Measurements from ENCODE around the gene CNTN4. TPM values are rescaled to one million over a fixed set of nuclear protein-coding genes. Genes with fewer than 3 reads are reported as not detected.

CNTN4 gene
- total and polyA plus RNA-seq, 4 donors, result 1.2 to 3.8 (median 2.6) TPM

DNA sequence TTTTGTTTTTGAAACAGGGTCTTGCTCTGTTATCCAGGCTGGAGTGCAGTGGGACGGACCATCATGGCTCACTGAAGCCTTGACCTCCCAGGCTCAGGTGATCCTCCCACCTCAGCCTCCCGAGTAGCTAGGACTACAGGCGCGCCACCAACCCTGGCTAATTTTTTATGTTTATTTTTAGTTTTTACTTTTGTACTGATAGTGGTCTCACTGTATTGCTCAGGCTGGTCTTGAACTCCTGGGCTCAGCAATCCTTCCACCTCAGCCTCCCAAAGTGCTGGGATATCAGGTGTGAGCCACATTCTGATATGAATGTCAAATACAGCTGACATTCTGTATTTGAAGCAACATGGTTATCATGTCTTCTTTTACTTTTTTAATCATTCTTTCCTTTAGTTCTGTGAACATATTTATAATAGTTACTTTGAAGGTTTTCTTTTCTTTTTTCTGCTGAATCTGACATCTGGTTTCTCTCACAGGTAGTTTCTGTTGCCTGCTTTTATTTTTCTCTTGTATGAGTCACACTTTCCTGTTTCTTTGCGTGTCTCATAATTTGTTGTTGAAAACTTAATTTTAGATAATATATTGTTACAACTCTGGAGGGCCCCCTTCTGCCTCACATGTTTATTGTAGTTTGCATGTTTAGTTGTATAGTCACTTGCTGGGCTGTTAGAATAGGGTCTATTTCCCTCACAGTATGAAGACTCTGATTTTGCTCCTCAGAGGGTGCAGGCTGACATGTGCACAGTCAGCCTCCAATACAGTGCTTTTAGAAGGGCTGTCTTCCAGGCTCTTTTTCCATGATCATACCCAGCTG is 8.4 kb upstream of the CNTN4 start:
- WGBS, result 83% methylated on average over 5 of the region's 5 CpGs
- Histone ChIP-seq H3K27ac (ENCODE audit: low read depth in 1 of 2, low read length in 2 of 2) (no peak overlapping the region), H3K9me3 (ENCODE audit: control insufficient read depth in 4 of 4, low read length in 3 of 4) (peaks cover 0 to 3% (median 0%) of the 10 kb centered on the region in 4 donors), H3K27me3 (ENCODE audit: control insufficient read depth in 4 of 4, insufficient read depth in 4 of 4, low read length in 3 of 4) (no peaks in the 10 kb centered on the region), H3K4me3 (ENCODE audit: low read depth in 1 of 3, low read length in 3 of 3) (no peak overlapping the region), H3K36me3 (ENCODE audit: control insufficient read depth in 4 of 4, insufficient read depth in 3 of 4, low read depth in 1 of 4, low read length in 3 of 4) (no peaks in the 10 kb centered on the region), H3K4me1 (ENCODE audit: control insufficient read depth in 4 of 4, insufficient read depth in 4 of 4, low read length in 3 of 4) (no peaks in the 10 kb centered on the region), H3K9ac (ENCODE audit: low read depth in 1 of 2, low read length in 2 of 2) (no peak overlapping the region)
- TF ChIP-seq FOXA1 (IDR thresholded peaks at IDR 0.05) (no peak), RXRA (IDR thresholded peaks at IDR 0.05) (no peak), TAF1 (conservative IDR thresholded peaks at IDR 0.05) (no peak), HNF4A (conservative IDR thresholded peaks at IDR 0.05) (no peak), GABPA (IDR thresholded peaks at IDR 0.05 in 1 of 2, conservative IDR thresholded peaks at IDR 0.05 in 1 of 2) (no peak), RAD21 (IDR thresholded peaks at IDR 0.05) (no peak), FOXA2 (IDR thresholded peaks at IDR 0.05) (no peak), JUND (IDR thresholded peaks at IDR 0.05) (no peak), EGR1 (IDR thresholded peaks at IDR 0.05; ENCODE audit: low read depth in 2 of 2) (no peak)
- TF ChIP-seq, protein P1, sequence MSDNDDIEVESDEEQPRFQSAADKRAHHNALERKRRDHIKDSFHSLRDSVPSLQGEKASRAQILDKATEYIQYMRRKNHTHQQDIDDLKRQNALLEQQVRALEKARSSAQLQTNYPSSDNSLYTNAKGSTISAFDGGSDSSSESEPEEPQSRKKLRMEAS (IDR thresholded peaks at IDR 0.05), result no peak
- TF ChIP-seq, protein P2, sequence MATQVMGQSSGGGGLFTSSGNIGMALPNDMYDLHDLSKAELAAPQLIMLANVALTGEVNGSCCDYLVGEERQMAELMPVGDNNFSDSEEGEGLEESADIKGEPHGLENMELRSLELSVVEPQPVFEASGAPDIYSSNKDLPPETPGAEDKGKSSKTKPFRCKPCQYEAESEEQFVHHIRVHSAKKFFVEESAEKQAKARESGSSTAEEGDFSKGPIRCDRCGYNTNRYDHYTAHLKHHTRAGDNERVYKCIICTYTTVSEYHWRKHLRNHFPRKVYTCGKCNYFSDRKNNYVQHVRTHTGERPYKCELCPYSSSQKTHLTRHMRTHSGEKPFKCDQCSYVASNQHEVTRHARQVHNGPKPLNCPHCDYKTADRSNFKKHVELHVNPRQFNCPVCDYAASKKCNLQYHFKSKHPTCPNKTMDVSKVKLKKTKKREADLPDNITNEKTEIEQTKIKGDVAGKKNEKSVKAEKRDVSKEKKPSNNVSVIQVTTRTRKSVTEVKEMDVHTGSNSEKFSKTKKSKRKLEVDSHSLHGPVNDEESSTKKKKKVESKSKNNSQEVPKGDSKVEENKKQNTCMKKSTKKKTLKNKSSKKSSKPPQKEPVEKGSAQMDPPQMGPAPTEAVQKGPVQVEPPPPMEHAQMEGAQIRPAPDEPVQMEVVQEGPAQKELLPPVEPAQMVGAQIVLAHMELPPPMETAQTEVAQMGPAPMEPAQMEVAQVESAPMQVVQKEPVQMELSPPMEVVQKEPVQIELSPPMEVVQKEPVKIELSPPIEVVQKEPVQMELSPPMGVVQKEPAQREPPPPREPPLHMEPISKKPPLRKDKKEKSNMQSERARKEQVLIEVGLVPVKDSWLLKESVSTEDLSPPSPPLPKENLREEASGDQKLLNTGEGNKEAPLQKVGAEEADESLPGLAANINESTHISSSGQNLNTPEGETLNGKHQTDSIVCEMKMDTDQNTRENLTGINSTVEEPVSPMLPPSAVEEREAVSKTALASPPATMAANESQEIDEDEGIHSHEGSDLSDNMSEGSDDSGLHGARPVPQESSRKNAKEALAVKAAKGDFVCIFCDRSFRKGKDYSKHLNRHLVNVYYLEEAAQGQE (IDR thresholded peaks at IDR 0.05), result no peak
- TF ChIP-seq, protein P3, sequence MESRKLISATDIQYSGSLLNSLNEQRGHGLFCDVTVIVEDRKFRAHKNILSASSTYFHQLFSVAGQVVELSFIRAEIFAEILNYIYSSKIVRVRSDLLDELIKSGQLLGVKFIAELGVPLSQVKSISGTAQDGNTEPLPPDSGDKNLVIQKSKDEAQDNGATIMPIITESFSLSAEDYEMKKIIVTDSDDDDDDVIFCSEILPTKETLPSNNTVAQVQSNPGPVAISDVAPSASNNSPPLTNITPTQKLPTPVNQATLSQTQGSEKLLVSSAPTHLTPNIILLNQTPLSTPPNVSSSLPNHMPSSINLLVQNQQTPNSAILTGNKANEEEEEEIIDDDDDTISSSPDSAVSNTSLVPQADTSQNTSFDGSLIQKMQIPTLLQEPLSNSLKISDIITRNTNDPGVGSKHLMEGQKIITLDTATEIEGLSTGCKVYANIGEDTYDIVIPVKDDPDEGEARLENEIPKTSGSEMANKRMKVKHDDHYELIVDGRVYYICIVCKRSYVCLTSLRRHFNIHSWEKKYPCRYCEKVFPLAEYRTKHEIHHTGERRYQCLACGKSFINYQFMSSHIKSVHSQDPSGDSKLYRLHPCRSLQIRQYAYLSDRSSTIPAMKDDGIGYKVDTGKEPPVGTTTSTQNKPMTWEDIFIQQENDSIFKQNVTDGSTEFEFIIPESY (IDR thresholded peaks at IDR 0.05), result no peak
- TF ChIP-seq, protein P4, sequence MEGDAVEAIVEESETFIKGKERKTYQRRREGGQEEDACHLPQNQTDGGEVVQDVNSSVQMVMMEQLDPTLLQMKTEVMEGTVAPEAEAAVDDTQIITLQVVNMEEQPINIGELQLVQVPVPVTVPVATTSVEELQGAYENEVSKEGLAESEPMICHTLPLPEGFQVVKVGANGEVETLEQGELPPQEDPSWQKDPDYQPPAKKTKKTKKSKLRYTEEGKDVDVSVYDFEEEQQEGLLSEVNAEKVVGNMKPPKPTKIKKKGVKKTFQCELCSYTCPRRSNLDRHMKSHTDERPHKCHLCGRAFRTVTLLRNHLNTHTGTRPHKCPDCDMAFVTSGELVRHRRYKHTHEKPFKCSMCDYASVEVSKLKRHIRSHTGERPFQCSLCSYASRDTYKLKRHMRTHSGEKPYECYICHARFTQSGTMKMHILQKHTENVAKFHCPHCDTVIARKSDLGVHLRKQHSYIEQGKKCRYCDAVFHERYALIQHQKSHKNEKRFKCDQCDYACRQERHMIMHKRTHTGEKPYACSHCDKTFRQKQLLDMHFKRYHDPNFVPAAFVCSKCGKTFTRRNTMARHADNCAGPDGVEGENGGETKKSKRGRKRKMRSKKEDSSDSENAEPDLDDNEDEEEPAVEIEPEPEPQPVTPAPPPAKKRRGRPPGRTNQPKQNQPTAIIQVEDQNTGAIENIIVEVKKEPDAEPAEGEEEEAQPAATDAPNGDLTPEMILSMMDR (IDR thresholded peaks at IDR 0.05; ENCODE audit: low read depth, low read length, missing input control), result no peak
- TF ChIP-seq, protein P5, sequence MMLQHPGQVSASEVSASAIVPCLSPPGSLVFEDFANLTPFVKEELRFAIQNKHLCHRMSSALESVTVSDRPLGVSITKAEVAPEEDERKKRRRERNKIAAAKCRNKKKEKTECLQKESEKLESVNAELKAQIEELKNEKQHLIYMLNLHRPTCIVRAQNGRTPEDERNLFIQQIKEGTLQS (IDR thresholded peaks at IDR 0.05), result no peak
- DNase-seq (ENCODE audit: low spot score), result no peak

All from liver (tissue), 9 donors.